HG03095 (cell line): ENCODE data around the gene SHISA6.

Experiments
- ATAC-seq: cut with Tn5 transposase; IDR thresholded peaks from one replicate; pipeline ENCODE4 v1.9.1; 2021; ENCODE audit warnings: moderate library complexity; ENCODE audit not compliant: unreplicated experiment

SHISA6 gene

GRCh38 chr17:11564589-11565380 lies 323.8 kb downstream of the SHISA6 start:
- ATAC-seq: no peak

- ATAC-seq: no peak
Observed at GRCh38 chr17:11565591-11565990, 324.6 kb downstream of the SHISA6 start.

- ATAC-seq: no peak
Observed at GRCh38 chr17:11578998-11579397, 338.0 kb downstream of the SHISA6 start.

GRCh38 chr17:11580677-11581076 lies 339.7 kb downstream of the SHISA6 start:
- no peak for ATAC-seq

DNA sequence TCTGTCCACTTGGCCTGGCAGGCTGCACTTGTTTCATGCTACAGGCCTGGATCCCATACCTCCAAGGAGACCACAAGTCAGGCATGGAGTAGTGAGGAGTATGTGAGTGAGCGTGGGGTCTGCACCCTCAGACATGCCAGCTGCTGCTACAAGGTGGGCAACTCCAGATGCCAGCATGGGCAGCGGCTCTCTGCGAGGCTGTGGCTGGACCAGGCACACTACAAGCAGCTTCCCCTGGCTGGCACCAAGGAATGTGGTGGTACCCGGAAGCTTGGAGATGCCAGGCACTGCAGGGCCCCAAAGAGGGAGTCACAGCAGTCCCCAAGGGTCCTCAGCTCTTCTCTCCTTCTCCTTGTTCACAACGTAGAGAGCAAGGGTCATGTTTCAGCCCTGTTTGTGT lies 341.2 kb downstream of the SHISA6 start:
- ATAC-seq: no peak

DNA sequence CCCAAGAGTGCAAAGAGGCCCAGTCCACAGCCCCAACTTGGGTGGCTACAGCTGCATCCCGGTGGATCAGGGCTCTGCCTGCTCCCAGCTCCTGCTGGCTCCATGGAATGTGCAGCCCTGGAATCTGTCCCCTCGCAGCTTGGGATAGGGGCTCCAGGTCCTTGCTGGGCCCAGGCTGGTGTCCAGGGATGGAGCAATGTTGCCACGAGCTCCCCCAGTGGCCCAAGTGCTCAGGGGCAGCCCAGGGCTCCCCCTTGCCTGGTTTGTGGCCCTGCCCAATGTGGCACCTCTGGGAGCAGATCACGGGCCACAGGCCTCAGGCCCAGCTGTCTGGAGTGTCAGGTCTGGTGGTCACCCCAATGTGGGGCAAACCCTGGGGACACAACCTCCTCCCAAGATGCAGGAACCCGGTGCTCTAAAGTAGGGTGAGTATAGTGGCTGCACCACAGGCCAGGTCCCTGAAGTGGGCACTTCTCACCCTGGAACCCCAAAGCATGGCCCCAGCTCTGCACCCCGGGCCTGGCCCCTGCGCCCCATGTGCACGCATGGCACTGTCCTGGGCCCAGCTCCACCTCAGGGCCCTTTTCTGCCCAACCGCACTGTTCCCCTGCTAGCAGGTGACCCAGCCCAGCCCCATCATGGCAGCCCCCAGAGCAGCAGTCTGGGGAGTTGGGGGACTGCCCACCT lies 342.4 kb downstream of the SHISA6 start:
- no peak for ATAC-seq

DNA sequence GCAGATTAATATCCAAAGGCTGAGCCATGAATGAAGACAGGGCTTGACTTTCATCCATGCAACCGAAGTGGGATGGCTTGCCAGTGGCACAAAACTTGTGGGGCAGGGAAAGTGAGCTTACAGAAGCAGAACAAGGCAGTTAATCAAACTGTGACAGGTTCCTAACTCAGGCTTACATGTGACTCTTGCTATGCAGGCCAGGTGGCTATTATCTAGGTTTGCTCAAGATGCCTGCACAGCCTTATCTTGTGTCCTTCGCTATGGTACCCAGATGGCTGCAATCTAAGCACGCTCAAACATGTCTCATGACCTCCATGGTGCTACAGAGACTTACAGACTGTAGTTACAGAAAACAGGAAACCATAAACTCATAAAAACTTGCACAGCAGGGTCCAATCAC lies 348.7 kb downstream of the SHISA6 start:
- no peak for ATAC-seq

DNA sequence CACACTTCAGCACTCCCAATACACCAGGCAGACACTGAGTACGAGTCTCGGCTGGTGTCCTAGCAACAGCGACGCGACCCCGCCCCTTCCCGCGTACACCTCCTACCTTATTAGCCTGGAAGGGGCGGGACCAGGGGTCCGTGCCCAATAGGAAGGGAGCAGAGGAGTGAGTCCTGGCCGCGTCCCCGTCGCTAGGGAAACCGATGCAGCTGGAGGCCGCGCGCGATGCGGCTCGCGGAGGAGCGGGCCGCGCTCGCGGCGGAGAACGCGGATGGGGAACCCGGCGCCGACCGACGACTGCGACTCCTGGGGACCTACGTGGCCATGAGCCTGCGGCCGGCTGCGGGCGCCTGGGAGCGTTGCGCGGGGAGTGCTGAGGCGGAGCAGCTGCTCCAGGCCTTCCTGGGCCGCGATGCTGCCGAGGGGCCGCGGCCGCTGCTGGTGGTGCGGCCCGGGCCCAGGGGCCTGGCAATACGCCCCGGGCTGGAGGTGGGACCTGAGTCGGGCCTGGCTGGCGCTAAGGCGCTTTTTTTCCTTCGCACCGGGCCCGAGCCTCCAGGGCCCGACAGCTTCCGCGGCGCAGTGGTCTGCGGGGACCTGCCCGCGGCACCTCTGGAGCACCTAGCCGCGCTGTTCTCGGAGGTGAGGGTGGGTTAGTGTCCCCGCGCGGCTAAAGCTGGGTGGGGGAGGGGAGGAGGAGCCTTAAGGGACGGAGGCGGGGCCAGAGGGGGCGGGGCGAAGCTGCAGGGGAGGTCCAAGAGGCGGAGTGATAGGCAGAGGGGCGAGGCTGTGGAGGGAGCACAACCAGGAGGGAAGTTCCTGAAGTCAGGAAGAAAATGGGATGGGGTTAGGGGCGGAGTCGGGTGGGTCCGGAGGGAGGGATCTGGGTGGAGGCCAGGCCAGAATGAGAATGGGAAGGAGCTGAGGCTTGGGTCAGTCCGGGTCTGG lies 357.5 kb downstream of the SHISA6 start, which contains the start of gene DNAH9:
TSS of gene DNAH9 (plus strand) at position 197 of the 948 bp plus-strand sequence. CDS start at position 226, 29 bp downstream.
- ATAC-seq: no peak

- no peak for ATAC-seq
Observed at GRCh38 chr17:11601661-11602060, 360.6 kb downstream of the SHISA6 start.

DNA sequence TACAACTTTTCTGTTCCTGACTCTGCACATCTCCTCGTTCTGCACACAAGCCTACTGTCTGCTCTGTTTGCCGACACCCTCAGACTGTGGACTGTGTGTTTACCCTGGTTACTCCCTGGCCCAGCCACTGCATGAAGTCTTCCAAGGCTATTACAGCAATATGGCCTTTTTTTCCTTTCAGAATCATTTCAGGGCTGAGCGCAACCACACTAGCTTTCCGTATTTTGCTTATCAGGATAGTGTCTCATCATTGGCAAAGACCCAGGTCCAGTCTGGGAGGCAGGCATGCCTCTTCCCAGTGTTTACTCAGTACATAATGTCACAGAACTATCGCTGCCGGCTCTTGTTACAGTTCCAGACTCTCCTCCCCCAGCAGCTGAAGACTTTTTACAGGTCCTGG lies 367.4 kb downstream of the SHISA6 start:
- no peak for ATAC-seq

- ATAC-seq: no peak
Observed at GRCh38 chr17:11610999-11611566, 370.1 kb downstream of the SHISA6 start.

- no peak for ATAC-seq
Observed at GRCh38 chr17:11612956-11613355, 371.9 kb downstream of the SHISA6 start.
